Breast epithelium (tissue), 3 donors: ENCODE results near the gene FPGS.
"Not testable (repeated sequence)": the region's sequence is repeated elsewhere in the genome, so short reads cannot be mapped to it uniquely, and the experiment has no call there.

ENCODE experiments used
- POLR2AphosphoS5 ChIP-seq, 3 donors: sonication (generic); formaldehyde crosslinking; IDR thresholded peaks; one replicate each; pipeline ENCODE4 v1.6.1; 2017; ENCODE audit warnings: antibody characterized with exemption in 3 of 3
- TF ChIP-seq, protein P1 (sequence below), 3 donors: fragments of 450-650 bp; IDR thresholded peaks; one replicate each; pipeline ENCODE4 v1.5.1; 2016 to 2017; ENCODE audit warnings: antibody characterized with exemption in 3 of 3, mild to moderate bottlenecking in 3 of 3, moderate library complexity in 3 of 3

DNA sequence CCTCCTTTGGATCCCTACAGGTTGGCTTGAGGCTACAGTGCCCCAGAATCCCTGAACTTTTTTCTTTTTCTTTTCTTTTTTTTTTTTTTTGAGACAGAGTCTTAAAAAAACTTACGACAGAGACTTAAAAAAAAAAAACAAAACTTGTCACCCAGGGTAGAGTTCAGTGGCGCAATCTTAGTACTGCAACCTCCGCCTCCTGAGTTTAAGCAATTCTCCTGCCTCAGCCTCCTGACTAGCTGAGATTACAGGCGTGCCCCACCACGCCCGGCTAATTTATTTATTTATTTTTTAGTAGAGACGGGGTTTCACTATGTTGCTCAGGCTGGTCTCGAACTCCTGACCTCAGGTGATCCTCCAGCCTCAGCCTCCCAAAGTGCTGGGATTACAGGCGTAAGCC is 21.8 kb upstream of the FPGS start:
- TF ChIP-seq, protein P1, sequence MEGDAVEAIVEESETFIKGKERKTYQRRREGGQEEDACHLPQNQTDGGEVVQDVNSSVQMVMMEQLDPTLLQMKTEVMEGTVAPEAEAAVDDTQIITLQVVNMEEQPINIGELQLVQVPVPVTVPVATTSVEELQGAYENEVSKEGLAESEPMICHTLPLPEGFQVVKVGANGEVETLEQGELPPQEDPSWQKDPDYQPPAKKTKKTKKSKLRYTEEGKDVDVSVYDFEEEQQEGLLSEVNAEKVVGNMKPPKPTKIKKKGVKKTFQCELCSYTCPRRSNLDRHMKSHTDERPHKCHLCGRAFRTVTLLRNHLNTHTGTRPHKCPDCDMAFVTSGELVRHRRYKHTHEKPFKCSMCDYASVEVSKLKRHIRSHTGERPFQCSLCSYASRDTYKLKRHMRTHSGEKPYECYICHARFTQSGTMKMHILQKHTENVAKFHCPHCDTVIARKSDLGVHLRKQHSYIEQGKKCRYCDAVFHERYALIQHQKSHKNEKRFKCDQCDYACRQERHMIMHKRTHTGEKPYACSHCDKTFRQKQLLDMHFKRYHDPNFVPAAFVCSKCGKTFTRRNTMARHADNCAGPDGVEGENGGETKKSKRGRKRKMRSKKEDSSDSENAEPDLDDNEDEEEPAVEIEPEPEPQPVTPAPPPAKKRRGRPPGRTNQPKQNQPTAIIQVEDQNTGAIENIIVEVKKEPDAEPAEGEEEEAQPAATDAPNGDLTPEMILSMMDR (IDR thresholded peaks at IDR 0.05): not testable (repeated sequence)
- not testable (repeated sequence) for TF ChIP-seq POLR2AphosphoS5 (IDR thresholded peaks at IDR 0.05)
